ENCODE data around the gene CCDC142.
"Not testable (repeated sequence)": the region's sequence is repeated elsewhere in the genome, so short reads cannot be mapped to it uniquely, and the experiment has no call there.

The CCDC142 gene

GRCh38 chr2:74472086-74472944 lies 10.5 kb downstream of the CCDC142 start, which contains the start of gene MRPL53:
MRPL53 (minus strand) TSS chr2:74472680; CDS start chr2:74472660, 20 bp downstream.
- peak; percentile 96 for DNase-seq (ENCODE audit: low read depth)
- no peak for TF ChIP-seq CTCF (IDR thresholded peaks at IDR 0.05; ENCODE audit: low read length, missing control alignments)
- peak within 1 kb of the TSS; percentile 66 for H3K4me3 ChIP-seq (replicated peaks; ENCODE audit: low read depth, low read length)

- DNase-seq (ENCODE audit: low read depth), result no peak
- peak overlapping the region; percentile 66 for H3K4me3 ChIP-seq (replicated peaks; ENCODE audit: low read depth, low read length)
- TF ChIP-seq CTCF (IDR thresholded peaks at IDR 0.05; ENCODE audit: low read length, missing control alignments), result no peak
These were observed 11.3 kb downstream of the CCDC142 start for GRCh38 chr2:74471332-74472065.

- DNase-seq (ENCODE audit: low read depth), result not testable (repeated sequence)
These were observed 12.1 kb downstream of the CCDC142 start for GRCh38 chr2:74470742-74471141.

GRCh38 chr2:74464406-74464805 lies 18.4 kb downstream of the CCDC142 start:
- TF ChIP-seq CTCF (IDR thresholded peaks at IDR 0.05; ENCODE audit: low read length, missing control alignments), result no peak
- H3K4me3 ChIP-seq (replicated peaks; ENCODE audit: low read depth, low read length), result peak overlapping the region; percentile 80
- no peak for DNase-seq (ENCODE audit: low read depth)

More at GRCh38 chr2:74470742-74471141, 12.1 kb downstream of the CCDC142 start:
- H3K4me3 ChIP-seq (replicated peaks; ENCODE audit: low read depth, low read length), result not testable (repeated sequence)

- no peak for DNase-seq (ENCODE audit: low read depth)
- no peak overlapping the region for H3K4me3 ChIP-seq (replicated peaks; ENCODE audit: low read depth, low read length)
- no peak for TF ChIP-seq CTCF (IDR thresholded peaks at IDR 0.05; ENCODE audit: low read length, missing control alignments)
These were observed 20.1 kb downstream of the CCDC142 start for GRCh38 chr2:74462786-74463105.

- TF ChIP-seq CTCF (IDR thresholded peaks at IDR 0.05; ENCODE audit: low read length, missing control alignments), result no peak
- H3K4me3 ChIP-seq (replicated peaks; ENCODE audit: low read depth, low read length), result no peak overlapping the region
- DNase-seq (ENCODE audit: low read depth), result no peak
These were observed 20.6 kb downstream of the CCDC142 start for GRCh38 chr2:74462054-74462785.
